Measurements from ENCODE around the gene GCK.

The GCK gene

DNA sequence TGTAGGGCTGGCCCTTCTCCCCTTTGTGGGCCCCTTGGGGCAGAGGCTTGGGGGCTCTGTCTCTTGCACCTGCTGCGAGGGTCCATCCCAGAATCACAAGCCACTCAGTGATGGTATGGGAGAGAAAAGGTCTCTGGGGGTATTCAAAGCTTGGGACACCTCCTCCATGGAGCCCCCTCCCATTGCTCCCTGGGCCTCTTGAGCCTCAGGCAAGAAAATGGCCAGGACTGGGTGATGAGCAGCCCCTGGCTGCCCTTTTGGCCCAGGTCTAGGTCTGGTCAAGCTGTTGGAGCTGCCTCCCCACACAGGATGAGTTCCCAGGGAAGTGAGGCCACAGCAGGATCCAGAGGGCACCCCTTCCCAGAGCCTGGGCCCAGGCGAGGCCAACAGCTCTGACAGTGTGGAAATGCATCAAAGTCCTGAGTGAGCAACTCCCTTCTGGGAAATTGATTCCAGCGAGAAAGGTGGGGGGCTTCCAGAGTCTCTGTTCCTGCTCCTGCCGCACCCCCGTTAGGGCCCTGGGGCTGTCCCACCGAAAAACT, 44.7 kb downstream of the GCK start:
- Histone ChIP-seq H3K27ac (ENCODE audit: low read depth, low read length) (no peak overlapping the region), H3K9ac (ENCODE audit: low read length) (no peak overlapping the region), H3K4me1 (ENCODE audit: control insufficient read depth, insufficient read depth, low read length) (no peaks in the 10 kb centered on the region), H3K27me3 (ENCODE audit: control insufficient read depth, insufficient read depth, low read length) (peaks cover 4% of the 10 kb centered on the region), H3K36me3 (ENCODE audit: control insufficient read depth, insufficient read depth, low read length) (no peaks in the 10 kb centered on the region), H3K4me3 (ENCODE audit: low read length) (no peak overlapping the region)

DNA sequence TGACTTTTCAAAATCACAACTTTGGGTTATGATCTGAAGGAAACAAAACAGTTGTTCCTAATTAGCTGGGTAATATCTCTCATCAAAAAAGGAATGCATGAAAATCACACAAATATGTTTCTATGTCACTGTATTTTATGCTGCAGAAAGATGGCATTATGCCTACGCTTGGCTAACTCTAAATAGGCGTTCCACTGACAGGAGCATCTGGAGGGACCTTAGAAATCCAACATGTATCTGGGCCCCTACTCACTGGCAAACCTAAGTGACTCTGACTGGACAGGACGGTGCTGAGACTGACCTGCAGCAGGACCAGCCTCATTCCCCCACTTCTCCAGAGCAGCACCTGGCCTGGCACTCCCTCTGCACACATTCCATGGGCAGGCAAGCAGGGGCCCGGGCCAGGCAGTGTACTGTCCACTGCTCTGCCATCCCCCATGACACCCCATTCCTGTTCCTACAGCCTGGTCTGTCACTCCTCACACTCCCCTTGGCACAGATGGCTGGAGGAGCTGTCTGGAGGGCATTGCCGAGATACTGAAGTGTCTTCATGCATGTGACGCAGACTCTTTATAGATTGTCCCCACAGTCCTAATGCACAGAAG, 45.5 kb downstream of the GCK start:
- Histone ChIP-seq H3K27me3 (ENCODE audit: control insufficient read depth, insufficient read depth, low read length) (peaks cover 4% of the 10 kb centered on the region), H3K9ac (ENCODE audit: low read length) (no peak overlapping the region), H3K36me3 (ENCODE audit: control insufficient read depth, insufficient read depth, low read length) (no peaks in the 10 kb centered on the region), H3K4me1 (ENCODE audit: control insufficient read depth, insufficient read depth, low read length) (no peaks in the 10 kb centered on the region), H3K27ac (ENCODE audit: low read depth, low read length) (no peak overlapping the region), H3K4me3 (ENCODE audit: low read length) (no peak overlapping the region)

DNA sequence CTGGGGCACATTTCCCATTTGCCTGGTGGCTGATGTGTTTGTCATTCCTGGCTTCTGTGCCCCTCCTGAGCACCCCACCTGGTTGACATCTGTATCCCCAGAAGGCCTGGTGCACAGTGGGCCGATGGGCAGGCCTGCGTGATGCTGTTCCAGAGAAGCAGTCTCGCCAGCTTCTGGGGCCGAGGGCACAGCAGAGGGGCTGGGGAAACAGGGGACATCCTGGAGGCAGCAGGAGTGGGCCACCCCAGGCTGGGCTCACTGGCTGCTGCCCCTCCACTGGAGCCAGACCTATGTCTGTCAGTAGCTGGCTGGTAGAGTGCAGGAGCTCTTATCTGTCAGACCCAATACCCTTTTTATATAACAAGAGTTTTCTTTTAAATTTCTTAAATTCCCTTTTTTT, 47.2 kb downstream of the GCK start:
- Histone ChIP-seq H3K27me3 (ENCODE audit: control insufficient read depth, insufficient read depth, low read length) (peaks cover 4% of the 10 kb centered on the region), H3K9ac (ENCODE audit: low read length) (no peak overlapping the region), H3K4me3 (ENCODE audit: low read length) (no peak overlapping the region), H3K36me3 (ENCODE audit: control insufficient read depth, insufficient read depth, low read length) (no peaks in the 10 kb centered on the region), H3K4me1 (ENCODE audit: control insufficient read depth, insufficient read depth, low read length) (no peaks in the 10 kb centered on the region), H3K27ac (ENCODE audit: low read depth, low read length) (no peak overlapping the region)

DNA sequence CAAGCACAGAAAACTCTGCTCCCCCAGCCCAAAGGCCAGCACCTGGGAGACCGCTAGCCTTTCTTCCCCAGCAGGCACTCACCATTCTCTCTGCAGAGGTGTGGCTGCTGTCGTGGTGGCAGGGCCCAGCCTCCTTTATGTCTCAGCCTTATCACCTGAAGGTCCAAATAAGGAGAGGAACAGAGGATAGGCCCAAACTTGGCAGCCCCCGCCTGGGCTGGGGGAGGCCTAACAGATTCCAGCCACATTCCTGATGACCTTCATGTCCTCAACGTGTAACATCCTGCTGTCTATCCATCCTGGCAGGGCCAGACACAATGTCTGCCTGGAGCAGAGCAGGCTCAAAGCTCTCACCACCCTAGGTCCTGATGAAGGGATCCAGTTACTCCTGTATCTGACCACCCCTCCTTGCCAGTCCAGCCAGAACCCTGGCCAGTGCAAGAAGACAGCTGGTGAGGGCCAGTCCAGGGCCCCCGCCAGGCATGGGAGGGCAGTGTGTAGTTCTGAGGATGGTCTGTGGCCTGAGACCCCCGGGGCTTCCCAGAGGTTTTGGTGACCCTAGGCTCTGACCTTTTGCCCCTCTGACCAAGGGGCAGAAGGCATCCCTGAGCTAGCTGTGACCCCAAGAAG, 47.9 kb downstream of the GCK start, which contains the start of gene MYL7:
TSS of gene MYL7 (minus strand) at position 112 of the 630 bp plus-strand sequence. CDS start at position 85, 27 bp downstream.
- H3K4me1 ChIP-seq (ENCODE audit: control insufficient read depth, insufficient read depth, low read length), result no peaks in the 10 kb centered on the region
- H3K4me3 ChIP-seq (ENCODE audit: low read length), result no peak within 1 kb of the TSS
- H3K9ac ChIP-seq (ENCODE audit: low read length), result no peak within 1 kb of the TSS
- H3K36me3 ChIP-seq (ENCODE audit: control insufficient read depth, insufficient read depth, low read length), result no peaks in the 10 kb centered on the region
- H3K27me3 ChIP-seq (ENCODE audit: control insufficient read depth, insufficient read depth, low read length), result peaks cover 4% of the 10 kb centered on the region
- no peak within 1 kb of the TSS for H3K27ac ChIP-seq (ENCODE audit: low read depth, low read length)

DNA sequence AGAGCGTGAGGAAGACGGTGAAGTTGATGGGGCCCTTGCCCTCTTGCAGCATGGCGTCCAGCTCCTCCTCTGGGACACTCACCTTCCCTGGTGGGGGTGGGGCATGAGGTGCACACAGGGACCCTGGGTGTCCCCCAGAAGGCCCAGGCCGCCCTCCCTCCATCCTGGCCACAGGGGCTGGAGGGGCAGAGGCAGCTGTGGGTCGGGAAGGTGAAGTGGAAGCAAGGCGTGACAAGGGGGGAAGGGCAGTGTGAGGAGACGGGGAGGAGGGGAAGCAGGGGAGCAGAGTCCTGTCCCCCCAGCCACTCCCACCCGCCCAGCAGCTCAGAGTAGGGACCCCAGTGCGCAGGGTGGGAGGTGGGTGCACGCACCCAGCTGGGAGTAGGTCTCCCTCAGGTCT, 48.9 kb downstream of the GCK start:
- Histone ChIP-seq H3K36me3 (ENCODE audit: control insufficient read depth, insufficient read depth, low read length) (no peaks in the 10 kb centered on the region), H3K4me3 (ENCODE audit: low read length) (no peak overlapping the region), H3K27me3 (ENCODE audit: control insufficient read depth, insufficient read depth, low read length) (no peaks in the 10 kb centered on the region), H3K4me1 (ENCODE audit: control insufficient read depth, insufficient read depth, low read length) (no peaks in the 10 kb centered on the region), H3K27ac (ENCODE audit: low read depth, low read length) (no peak overlapping the region), H3K9ac (ENCODE audit: low read length) (no peak overlapping the region)

DNA sequence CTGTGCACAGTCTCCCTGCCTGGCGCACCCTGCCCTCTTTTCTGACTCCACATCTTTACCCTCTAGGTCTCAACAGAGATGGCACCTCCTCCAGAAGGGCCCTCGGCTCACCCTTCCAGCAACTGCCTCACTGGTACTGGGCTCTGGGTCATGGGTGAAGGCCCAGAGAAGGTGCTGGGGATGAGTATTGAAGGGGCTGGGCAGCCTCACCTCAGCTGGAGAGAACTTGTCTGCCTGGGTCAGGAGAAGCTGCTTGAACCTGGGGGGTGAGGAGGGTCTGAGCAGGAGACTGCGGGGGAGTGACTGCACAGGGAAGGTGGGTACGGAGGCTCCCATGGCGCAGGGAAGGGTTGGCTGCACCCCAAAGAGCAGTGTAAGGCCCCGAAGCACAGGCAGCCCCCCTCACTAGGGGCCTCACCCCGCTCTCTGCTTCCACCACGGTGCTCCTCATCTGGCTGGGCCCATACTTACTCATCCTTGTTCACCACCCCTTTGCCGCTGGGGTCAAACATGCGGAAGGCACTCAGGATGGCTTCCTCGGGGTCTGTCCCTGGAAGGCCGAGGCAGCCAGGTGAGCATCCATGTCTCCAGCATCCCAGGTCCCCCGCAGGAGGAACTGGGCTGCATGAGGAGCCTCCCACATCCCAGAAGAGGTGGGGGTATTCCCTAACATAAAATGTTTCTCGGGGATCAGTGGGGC, 49.8 kb downstream of the GCK start:
- no peak overlapping the region for H3K27ac ChIP-seq (ENCODE audit: low read depth, low read length)
- no peaks in the 10 kb centered on the region for H3K27me3 ChIP-seq (ENCODE audit: control insufficient read depth, insufficient read depth, low read length)
- H3K4me3 ChIP-seq (ENCODE audit: low read length), result no peak overlapping the region
- H3K36me3 ChIP-seq (ENCODE audit: control insufficient read depth, insufficient read depth, low read length), result no peaks in the 10 kb centered on the region
- no peak overlapping the region for H3K9ac ChIP-seq (ENCODE audit: low read length)
- no peaks in the 10 kb centered on the region for H3K4me1 ChIP-seq (ENCODE audit: control insufficient read depth, insufficient read depth, low read length)

DNA sequence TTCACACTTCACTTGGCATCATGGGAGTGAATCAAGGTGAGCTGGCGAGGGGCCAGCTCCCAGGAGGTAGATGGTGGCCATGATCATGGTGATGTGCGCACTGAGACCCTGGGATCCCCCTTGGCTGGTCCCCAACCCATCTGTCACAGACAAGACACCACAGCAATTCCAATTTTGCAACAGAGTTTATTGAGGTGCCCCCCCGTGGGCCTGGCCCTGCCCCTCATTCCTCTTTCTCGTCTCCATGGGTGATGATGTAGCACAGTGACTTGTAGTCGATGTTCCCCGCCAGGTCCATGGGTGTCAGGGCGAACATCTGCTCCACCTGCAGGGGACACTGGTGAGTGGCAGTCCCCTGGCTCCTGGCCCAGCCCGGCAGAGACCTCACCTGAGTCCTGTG, 50.5 kb downstream of the GCK start:
- no peak overlapping the region for H3K4me3 ChIP-seq (ENCODE audit: low read length)
- H3K9ac ChIP-seq (ENCODE audit: low read length), result no peak overlapping the region
- no peaks in the 10 kb centered on the region for H3K27me3 ChIP-seq (ENCODE audit: control insufficient read depth, insufficient read depth, low read length)
- no peaks in the 10 kb centered on the region for H3K36me3 ChIP-seq (ENCODE audit: control insufficient read depth, insufficient read depth, low read length)
- H3K27ac ChIP-seq (ENCODE audit: low read depth, low read length), result no peak overlapping the region
- no peaks in the 10 kb centered on the region for H3K4me1 ChIP-seq (ENCODE audit: control insufficient read depth, insufficient read depth, low read length)

DNA sequence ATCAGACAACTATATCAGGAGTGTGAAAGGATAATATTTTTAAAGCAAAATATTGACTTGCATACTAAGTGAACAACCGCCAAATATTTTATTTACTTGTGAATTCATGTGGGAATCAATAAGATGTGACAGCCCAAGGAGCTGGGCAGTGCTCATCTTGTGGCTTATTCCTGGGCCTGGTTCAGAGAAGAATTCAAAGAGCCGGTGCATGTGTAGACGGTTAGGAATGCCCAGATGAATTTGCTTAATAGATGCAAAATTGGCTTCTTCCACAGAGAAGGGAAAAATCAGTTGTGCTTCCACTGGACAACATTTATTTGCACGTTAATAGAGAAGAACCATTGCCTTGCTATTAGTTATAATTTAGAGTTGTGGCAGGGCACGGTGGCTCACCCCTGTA, 52.5 kb downstream of the GCK start:
- H3K36me3 ChIP-seq (ENCODE audit: control insufficient read depth, insufficient read depth, low read length), result no peaks in the 10 kb centered on the region
- H3K9ac ChIP-seq (ENCODE audit: low read length), result no peak overlapping the region
- H3K4me1 ChIP-seq (ENCODE audit: control insufficient read depth, insufficient read depth, low read length), result no peaks in the 10 kb centered on the region
- H3K27me3 ChIP-seq (ENCODE audit: control insufficient read depth, insufficient read depth, low read length), result no peaks in the 10 kb centered on the region
- no peak overlapping the region for H3K4me3 ChIP-seq (ENCODE audit: low read length)
- no peak overlapping the region for H3K27ac ChIP-seq (ENCODE audit: low read depth, low read length)

DNA sequence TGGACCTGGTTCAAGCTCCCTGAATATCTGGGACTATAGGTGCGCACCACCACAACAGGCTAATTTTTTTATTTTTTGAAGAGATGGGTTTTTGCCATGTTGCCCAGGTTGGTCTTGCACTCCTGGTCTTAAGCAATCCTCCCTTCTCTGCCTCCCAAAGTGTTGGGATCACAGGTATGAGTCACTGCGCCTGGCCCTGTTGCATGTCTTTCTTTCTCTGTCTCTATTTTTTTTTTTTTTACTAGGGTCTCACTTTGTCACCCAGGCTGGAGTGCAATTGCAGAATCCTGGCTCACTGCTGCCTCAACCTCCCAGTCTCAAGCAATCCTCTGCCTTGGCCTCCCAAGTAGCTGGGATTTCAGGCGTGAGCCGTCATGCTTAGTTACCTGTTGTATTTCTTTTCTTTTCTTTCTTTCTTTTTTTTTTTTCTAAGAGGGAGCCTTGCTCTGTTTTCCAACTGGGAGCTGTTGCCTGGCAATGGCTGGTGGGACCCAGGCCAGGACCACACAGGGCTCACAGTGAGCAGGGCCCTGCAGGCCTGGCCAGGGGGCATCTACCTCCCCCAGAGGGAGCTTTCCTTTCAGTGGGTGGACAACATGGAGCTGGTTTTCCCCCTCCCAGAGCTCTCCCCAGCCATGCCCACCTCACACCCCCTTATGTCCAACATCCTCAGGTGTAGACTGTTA, 54.2 kb downstream of the GCK start:
- no peaks in the 10 kb centered on the region for H3K4me1 ChIP-seq (ENCODE audit: control insufficient read depth, insufficient read depth, low read length)
- no peak overlapping the region for H3K27ac ChIP-seq (ENCODE audit: low read depth, low read length)
- no peak overlapping the region for H3K9ac ChIP-seq (ENCODE audit: low read length)
- no peaks in the 10 kb centered on the region for H3K36me3 ChIP-seq (ENCODE audit: control insufficient read depth, insufficient read depth, low read length)
- H3K4me3 ChIP-seq (ENCODE audit: low read length), result no peak overlapping the region
- no peaks in the 10 kb centered on the region for H3K27me3 ChIP-seq (ENCODE audit: control insufficient read depth, insufficient read depth, low read length)

DNA sequence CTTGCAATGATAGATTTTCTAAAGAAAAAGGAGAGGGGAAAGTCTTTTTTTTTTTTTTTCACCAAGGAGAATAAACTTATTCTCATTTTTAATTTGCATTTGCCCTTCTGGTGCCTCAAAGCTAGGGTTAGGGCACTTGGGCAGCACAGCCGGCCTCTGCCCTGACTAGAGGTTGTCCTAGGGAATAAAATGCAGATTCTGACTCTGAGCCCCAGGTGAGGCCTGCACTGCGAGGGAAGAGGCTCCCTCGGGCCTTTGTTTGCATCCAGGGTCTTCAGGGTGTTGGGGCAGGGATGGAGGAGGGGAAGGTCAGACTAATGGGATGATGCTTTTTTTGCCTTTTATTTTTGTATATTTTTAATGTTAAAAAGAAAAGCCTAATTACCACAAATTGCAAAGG, 55.9 kb downstream of the GCK start:
- no peaks in the 10 kb centered on the region for H3K36me3 ChIP-seq (ENCODE audit: control insufficient read depth, insufficient read depth, low read length)
- H3K4me1 ChIP-seq (ENCODE audit: control insufficient read depth, insufficient read depth, low read length), result no peaks in the 10 kb centered on the region
- H3K27me3 ChIP-seq (ENCODE audit: control insufficient read depth, insufficient read depth, low read length), result no peaks in the 10 kb centered on the region
- no peak overlapping the region for H3K27ac ChIP-seq (ENCODE audit: low read depth, low read length)
- H3K9ac ChIP-seq (ENCODE audit: low read length), result no peak overlapping the region
- no peak overlapping the region for H3K4me3 ChIP-seq (ENCODE audit: low read length)

DNA sequence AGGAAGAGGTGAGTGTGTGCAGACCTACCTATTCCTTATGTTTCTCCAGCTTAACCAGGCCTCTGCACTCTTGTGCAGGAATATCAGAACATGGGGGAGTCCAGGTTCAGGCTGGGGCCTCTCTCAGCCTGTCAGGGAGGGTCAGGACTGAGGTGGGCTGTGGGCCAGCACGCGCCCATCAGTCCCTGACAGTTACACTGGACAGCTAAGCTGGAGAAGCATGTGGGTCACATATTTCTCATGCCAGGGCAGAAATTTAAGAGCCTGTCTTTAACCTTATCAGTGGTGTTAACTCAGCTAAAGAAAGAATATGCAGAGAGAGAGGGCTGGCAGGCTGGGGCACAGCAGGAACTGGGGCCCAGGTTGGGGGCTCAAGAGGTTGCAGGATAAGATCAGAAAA, 57.2 kb downstream of the GCK start:
- H3K27ac ChIP-seq (ENCODE audit: low read depth, low read length), result no peak overlapping the region
- no peaks in the 10 kb centered on the region for H3K36me3 ChIP-seq (ENCODE audit: control insufficient read depth, insufficient read depth, low read length)
- no peak overlapping the region for H3K9ac ChIP-seq (ENCODE audit: low read length)
- no peaks in the 10 kb centered on the region for H3K4me1 ChIP-seq (ENCODE audit: control insufficient read depth, insufficient read depth, low read length)
- no peaks in the 10 kb centered on the region for H3K27me3 ChIP-seq (ENCODE audit: control insufficient read depth, insufficient read depth, low read length)
- no peak overlapping the region for H3K4me3 ChIP-seq (ENCODE audit: low read length)

Data from rectal smooth muscle tissue (tissue), 1 donor.